Activated CD4-positive, alpha-beta T cell treated with anti-CD3 and anti-CD28 coated beads, Interleukin-2, amount 50 U/mL, for 24 hours (primary cell): Measurements from ENCODE around the gene TULP4.

Experiments
- DNase-seq, 2 donors: peaks; one replicate each; pipeline ENCODE4 v3.0.0-alpha.2; 2020; ENCODE audit warnings: low read depth in 1 of 2, low spot score in 1 of 2

The TULP4 gene

GRCh38 chr6:158357570-158358216 is 45.4 kb downstream of the TULP4 start:
- no peak for DNase-seq

- no peak for DNase-seq
Measured at GRCh38 chr6:158358450-158359077, 46.3 kb downstream of the TULP4 start.

GRCh38 chr6:158361068-158361467 is 48.8 kb downstream of the TULP4 start:
- no peak for DNase-seq

GRCh38 chr6:158361961-158362669 is 49.9 kb downstream of the TULP4 start:
- no peak for DNase-seq

GRCh38 chr6:158366363-158366762 is 54.1 kb downstream of the TULP4 start:
- no peak for DNase-seq

- no peak for DNase-seq
Measured at GRCh38 chr6:158367816-158368215, 55.6 kb downstream of the TULP4 start.

GRCh38 chr6:158369241-158369640 is 57.0 kb downstream of the TULP4 start:
- no peak for DNase-seq

- no peak for DNase-seq
Measured at GRCh38 chr6:158370805-158371204, 58.5 kb downstream of the TULP4 start.

GRCh38 chr6:158371261-158371660 is 59.0 kb downstream of the TULP4 start:
- DNase-seq = no peak

- DNase-seq = no peak
Measured at GRCh38 chr6:158372574-158372973, 60.3 kb downstream of the TULP4 start.

GRCh38 chr6:158373214-158373613 is 60.9 kb downstream of the TULP4 start:
- DNase-seq = no peak

- no peak for DNase-seq
Measured at GRCh38 chr6:158374020-158374419, 61.8 kb downstream of the TULP4 start.

- DNase-seq = no peak
Measured at GRCh38 chr6:158376631-158377081, 64.4 kb downstream of the TULP4 start.

GRCh38 chr6:158377860-158378259 is 65.6 kb downstream of the TULP4 start:
- no peak for DNase-seq

GRCh38 chr6:158379336-158379735 is 67.1 kb downstream of the TULP4 start:
- DNase-seq = no peak

GRCh38 chr6:158381214-158381613 is 68.9 kb downstream of the TULP4 start:
- DNase-seq = no peak

GRCh38 chr6:158382491-158382890 is 70.2 kb downstream of the TULP4 start:
- DNase-seq = no peak

- DNase-seq = no peak
Measured at GRCh38 chr6:158383057-158383456, 70.8 kb downstream of the TULP4 start.

GRCh38 chr6:158383542-158383941 is 71.3 kb downstream of the TULP4 start:
- DNase-seq = no peak

GRCh38 chr6:158384671-158385110 is 72.4 kb downstream of the TULP4 start:
- DNase-seq = no peak

GRCh38 chr6:158387036-158387435 is 74.8 kb downstream of the TULP4 start:
- DNase-seq = peak in 1 of 2 donors; percentile 2

- DNase-seq = no peak
Measured at GRCh38 chr6:158387578-158387977, 75.3 kb downstream of the TULP4 start.
